ENCODE data around the gene TRAPPC8. TPM values are rescaled to one million over a fixed set of nuclear protein-coding genes. Genes with fewer than 3 reads are reported as not detected.

Gene TRAPPC8

DNA sequence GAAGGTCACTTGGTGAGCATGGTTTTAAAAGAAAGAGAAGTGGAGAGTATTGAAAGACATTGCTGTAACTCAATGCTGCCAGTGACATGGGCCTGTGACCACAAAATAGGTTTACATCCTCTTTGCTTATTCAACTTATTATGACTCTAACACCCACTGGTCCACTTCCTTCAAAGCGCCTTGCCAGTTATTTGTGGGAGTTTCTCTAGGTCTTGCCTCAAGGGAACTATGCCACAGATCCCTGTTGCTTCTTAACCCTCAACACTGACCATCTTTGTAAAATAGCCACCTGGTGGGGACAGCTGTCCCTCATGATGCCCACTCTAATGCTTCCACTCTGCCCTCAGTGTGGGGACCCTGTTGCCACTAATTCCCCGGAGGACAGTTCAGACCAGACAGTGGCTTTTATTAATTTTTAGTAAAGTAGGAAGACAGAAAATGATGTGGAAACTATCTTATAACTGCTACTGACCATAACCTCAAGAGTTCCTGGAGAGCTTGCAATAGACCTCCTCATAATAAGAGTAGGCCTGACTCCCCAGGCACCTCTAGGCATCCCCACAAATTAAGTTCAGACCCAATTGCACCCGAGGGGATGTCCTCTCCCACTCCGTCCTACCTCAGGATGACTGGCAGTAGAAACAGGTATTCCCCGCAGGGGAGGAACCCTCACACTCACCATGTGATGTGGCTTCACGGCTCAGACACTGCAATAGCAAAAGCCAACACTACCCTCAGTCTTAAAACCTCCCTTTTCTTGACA is 150.9 kb downstream of the TRAPPC8 start:
- no peak overlapping the region for H2BK15ac ChIP-seq (ENCODE audit: low read length)
- H4K8ac ChIP-seq (ENCODE audit: low read depth, low read length): no peak overlapping the region
- H3K27me3 ChIP-seq (ENCODE audit: control insufficient read depth in 3 of 3, insufficient read depth in 3 of 3, low read depth in 1 of 3, low read length in 3 of 3): no peaks in the 10 kb centered on the region
- no peak overlapping the region for H3K27ac ChIP-seq (replicated peaks; ENCODE audit: low read length)
- no peak overlapping the region for H2BK120ac ChIP-seq (ENCODE audit: low read depth, low read length)
- H3K9ac ChIP-seq (ENCODE audit: low read depth, low read length, poor library complexity): no peak overlapping the region
- H3K14ac ChIP-seq (ENCODE audit: low read length): no peak overlapping the region
- H2BK12ac ChIP-seq (ENCODE audit: low read length): no peak overlapping the region
- no peak overlapping the region for H2BK5ac ChIP-seq (ENCODE audit: low read length)
- WGBS, 2 donors (ENCODE audit: extremely low coverage in 2 of 2, insufficient read length in 2 of 2, insufficient replicate concordance in 1 of 2): no CpG with 5 or more reads among the region's 6 CpGs
- H2AK5ac ChIP-seq (ENCODE audit: low read depth, low read length): no peak overlapping the region
- no peak overlapping the region for H3K4me2 ChIP-seq (ENCODE audit: insufficient read depth, low read length, poor library complexity, severe bottlenecking)
- H2AFZ ChIP-seq (ENCODE audit: low read length): no peak overlapping the region
- H4K91ac ChIP-seq (ENCODE audit: low read depth, low read length, poor library complexity): no peak overlapping the region
- no peaks in the 10 kb centered on the region for H3K4me1 ChIP-seq (ENCODE audit: control insufficient read depth in 2 of 2, insufficient read depth in 1 of 2, low read depth in 1 of 2, low read length in 2 of 2)
- no peak overlapping the region for H3K18ac ChIP-seq (ENCODE audit: low read length)
- no peak for DNase-seq (ENCODE audit: low spot score)
- H3K9me3 ChIP-seq (replicated peaks in 1 of 2; ENCODE audit: control insufficient read depth in 2 of 2, insufficient read depth in 1 of 2, low read depth in 1 of 2, low read length in 2 of 2): no peaks in the 10 kb centered on the region
- H3K36me3 ChIP-seq (replicated peaks in 1 of 2; ENCODE audit: control insufficient read depth in 2 of 2, insufficient read depth in 2 of 2, low read length in 2 of 2): no peaks in the 10 kb centered on the region
- no peaks in the 10 kb centered on the region for H3K79me1 ChIP-seq (ENCODE audit: low read depth, low read length)
- H3K4me3 ChIP-seq (ENCODE audit: low read length in 2 of 2): no peak overlapping the region
- no peak overlapping the region for H3K23ac ChIP-seq (ENCODE audit: low read depth, low read length, poor library complexity)
- H3K4ac ChIP-seq (ENCODE audit: low read length): no peak overlapping the region

DNA sequence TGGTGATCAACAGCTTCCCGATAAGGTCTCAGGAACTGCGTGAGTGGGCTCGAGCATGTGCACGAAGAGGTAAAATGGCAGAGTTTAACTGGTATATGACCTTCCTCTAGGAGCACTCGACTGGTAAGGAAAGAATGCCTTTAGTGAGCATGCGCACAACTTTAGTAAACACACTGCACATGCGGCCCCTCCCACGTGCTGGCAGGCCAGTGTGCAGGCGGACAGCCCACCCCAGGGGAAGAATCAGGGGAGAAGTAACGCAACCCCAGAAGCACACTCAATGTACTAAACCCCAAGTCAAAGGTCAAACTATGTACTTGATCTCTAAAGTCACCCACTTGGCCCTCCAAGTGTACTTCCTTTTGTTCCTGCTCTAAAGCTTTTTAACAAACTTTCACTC is 153.5 kb downstream of the TRAPPC8 start:
- Histone ChIP-seq H3K36me3 (replicated peaks in 1 of 2; ENCODE audit: control insufficient read depth in 2 of 2, insufficient read depth in 2 of 2, low read length in 2 of 2) (no peaks in the 10 kb centered on the region), H2AK5ac (ENCODE audit: low read depth, low read length) (no peak overlapping the region), H2BK120ac (ENCODE audit: low read depth, low read length) (no peak overlapping the region), H4K91ac (ENCODE audit: low read depth, low read length, poor library complexity) (no peak overlapping the region), H2BK5ac (ENCODE audit: low read length) (no peak overlapping the region), H3K23ac (ENCODE audit: low read depth, low read length, poor library complexity) (no peak overlapping the region), H3K9me3 (replicated peaks in 1 of 2; ENCODE audit: control insufficient read depth in 2 of 2, insufficient read depth in 1 of 2, low read depth in 1 of 2, low read length in 2 of 2) (no peaks in the 10 kb centered on the region), H3K27ac (replicated peaks; ENCODE audit: low read length) (no peak overlapping the region), H2BK15ac (ENCODE audit: low read length) (no peak overlapping the region), H3K27me3 (ENCODE audit: control insufficient read depth in 3 of 3, insufficient read depth in 3 of 3, low read depth in 1 of 3, low read length in 3 of 3) (no peaks in the 10 kb centered on the region), H3K18ac (ENCODE audit: low read length) (no peak overlapping the region), H3K4me3 (ENCODE audit: low read length in 2 of 2) (no peak overlapping the region), H2BK12ac (ENCODE audit: low read length) (no peak overlapping the region), H3K9ac (ENCODE audit: low read depth, low read length, poor library complexity) (no peak overlapping the region), H3K14ac (ENCODE audit: low read length) (no peak overlapping the region), H3K4ac (ENCODE audit: low read length) (no peak overlapping the region), H2AFZ (ENCODE audit: low read length) (no peak overlapping the region), H3K4me1 (ENCODE audit: control insufficient read depth in 2 of 2, insufficient read depth in 1 of 2, low read depth in 1 of 2, low read length in 2 of 2) (no peaks in the 10 kb centered on the region), H4K8ac (ENCODE audit: low read depth, low read length) (no peak overlapping the region), H3K79me1 (ENCODE audit: low read depth, low read length) (no peaks in the 10 kb centered on the region), H3K4me2 (ENCODE audit: insufficient read depth, low read length, poor library complexity, severe bottlenecking) (no peak overlapping the region)
- no CpG with 5 or more reads among the region's 10 CpGs for WGBS, 2 donors (ENCODE audit: extremely low coverage in 2 of 2, insufficient read length in 2 of 2, insufficient replicate concordance in 1 of 2)
- DNase-seq (ENCODE audit: low spot score): no peak

DNA sequence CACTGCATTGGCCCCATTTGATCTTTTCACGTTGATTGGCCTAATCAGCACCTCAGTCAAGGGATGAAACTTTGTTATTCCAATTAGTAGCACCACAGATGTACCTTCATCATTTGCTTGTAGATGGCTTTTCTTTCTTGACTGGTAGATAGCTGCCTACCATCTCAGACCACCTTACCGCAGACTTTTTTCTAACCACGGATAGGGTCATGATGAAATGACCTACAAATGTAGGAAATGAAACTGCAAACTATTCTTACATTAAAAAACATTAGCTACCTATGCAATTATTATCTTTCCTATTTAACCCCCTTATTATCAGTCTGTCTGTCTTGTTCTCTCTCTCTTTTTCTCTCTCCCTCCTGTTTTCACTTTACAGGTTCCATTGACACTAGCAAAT is 159.9 kb downstream of the TRAPPC8 start:
- no peak overlapping the region for H3K9ac ChIP-seq (ENCODE audit: low read depth, low read length, poor library complexity)
- WGBS, 2 donors (ENCODE audit: extremely low coverage in 2 of 2, insufficient read length in 2 of 2, insufficient replicate concordance in 1 of 2): no CpG with 5 or more reads among the region's 3 CpGs
- H3K4me2 ChIP-seq (ENCODE audit: insufficient read depth, low read length, poor library complexity, severe bottlenecking): no peak overlapping the region
- no peak overlapping the region for H2BK5ac ChIP-seq (ENCODE audit: low read length)
- no peak overlapping the region for H3K23ac ChIP-seq (ENCODE audit: low read depth, low read length, poor library complexity)
- H3K18ac ChIP-seq (ENCODE audit: low read length): no peak overlapping the region
- H2BK15ac ChIP-seq (ENCODE audit: low read length): no peak overlapping the region
- H3K4me1 ChIP-seq (ENCODE audit: control insufficient read depth in 2 of 2, insufficient read depth in 1 of 2, low read depth in 1 of 2, low read length in 2 of 2): no peaks in the 10 kb centered on the region
- H2BK120ac ChIP-seq (ENCODE audit: low read depth, low read length): no peak overlapping the region
- H3K4me3 ChIP-seq (ENCODE audit: low read length in 2 of 2): no peak overlapping the region
- H3K36me3 ChIP-seq (replicated peaks in 1 of 2; ENCODE audit: control insufficient read depth in 2 of 2, insufficient read depth in 2 of 2, low read length in 2 of 2): no peaks in the 10 kb centered on the region
- no peak overlapping the region for H3K4ac ChIP-seq (ENCODE audit: low read length)
- no peak overlapping the region for H4K91ac ChIP-seq (ENCODE audit: low read depth, low read length, poor library complexity)
- DNase-seq (ENCODE audit: low spot score): no peak
- H2BK12ac ChIP-seq (ENCODE audit: low read length): no peak overlapping the region
- no peak overlapping the region for H3K14ac ChIP-seq (ENCODE audit: low read length)
- no peaks in the 10 kb centered on the region for H3K27me3 ChIP-seq (ENCODE audit: control insufficient read depth in 3 of 3, insufficient read depth in 3 of 3, low read depth in 1 of 3, low read length in 3 of 3)
- no peak overlapping the region for H4K8ac ChIP-seq (ENCODE audit: low read depth, low read length)
- no peak overlapping the region for H2AFZ ChIP-seq (ENCODE audit: low read length)
- no peaks in the 10 kb centered on the region for H3K79me1 ChIP-seq (ENCODE audit: low read depth, low read length)
- H3K9me3 ChIP-seq (replicated peaks in 1 of 2; ENCODE audit: control insufficient read depth in 2 of 2, insufficient read depth in 1 of 2, low read depth in 1 of 2, low read length in 2 of 2): peaks cover 4 to 7% of the 10 kb centered on the region in 2 donors
- no peak overlapping the region for H2AK5ac ChIP-seq (ENCODE audit: low read depth, low read length)
- H3K27ac ChIP-seq (replicated peaks; ENCODE audit: low read length): no peak overlapping the region

Small RNA genes within 50 kb of the gene (small RNA-seq; reads per million reads assigned to genes)
- not detected for gene RNU6-1050P (ENCODE audit: insufficient read depth)

Measured in neuronal stem cell (in vitro differentiated cells).